ES-I3 (cell line): ENCODE results near the gene VGLL4.
"Not testable (repeated sequence)": the region's sequence is repeated elsewhere in the genome, so short reads cannot be mapped to it uniquely, and the experiment has no call there.

Source experiments
- H3K36me3 ChIP-seq: 2 replicates; pipeline ENCODE4 v1.6.1; 2013; ENCODE audit warnings: mild to moderate bottlenecking, low read length, control low read depth, moderate library complexity; ENCODE audit not compliant: insufficient read depth
- H3K4me1 ChIP-seq: 2 replicates; pipeline ENCODE4 v1.6.1; 2013; ENCODE audit warnings: mild to moderate bottlenecking, control low read depth, low read length; ENCODE audit not compliant: insufficient read depth
- H3K9ac ChIP-seq: 2 replicates; pipeline ENCODE4 v1.6.1; 2013; ENCODE audit warnings: low read depth, mild to moderate bottlenecking, low read length, moderate library complexity
- H3K9me3 ChIP-seq: 2 replicates; pipeline ENCODE4 v1.6.1; 2013; ENCODE audit warnings: mild to moderate bottlenecking, low read length, moderate library complexity; ENCODE audit not compliant: control insufficient read depth, insufficient read depth

Gene VGLL4

GRCh38 chr3:11601446-11602238 is 42.1 kb downstream of the VGLL4 start:
- peak overlapping the region; percentile 17; the same call in 1 of the 2 replicates for H3K9ac ChIP-seq
- H3K9me3 ChIP-seq, result no peaks in the 10 kb centered on the region
- H3K4me1 ChIP-seq, result peaks cover 39% of the 10 kb centered on the region
- no peaks in the 10 kb centered on the region for H3K36me3 ChIP-seq

- no peaks in the 10 kb centered on the region for H3K36me3 ChIP-seq
- H3K9ac ChIP-seq, result peak overlapping the region; percentile 17; the same call in 1 of the 2 replicates
- no peaks in the 10 kb centered on the region for H3K9me3 ChIP-seq
- H3K4me1 ChIP-seq, result peaks cover 39% of the 10 kb centered on the region
These were observed 43.0 kb downstream of the VGLL4 start for GRCh38 chr3:11600501-11601282.

- Histone ChIP-seq H3K36me3 (no peaks in the 10 kb centered on the region), H3K4me1 (peaks cover 38% of the 10 kb centered on the region)
These were observed 47.3 kb downstream of the VGLL4 start for GRCh38 chr3:11596387-11596786.

GRCh38 chr3:11595024-11595423 is 48.7 kb downstream of the VGLL4 start:
- H3K4me1 ChIP-seq, result peaks cover 40% of the 10 kb centered on the region

More at GRCh38 chr3:11596387-11596786, 47.3 kb downstream of the VGLL4 start:
- H3K9me3 ChIP-seq, result no peaks in the 10 kb centered on the region
- no peak overlapping the region for H3K9ac ChIP-seq

GRCh38 chr3:11593318-11594034 is 50.2 kb downstream of the VGLL4 start:
- Histone ChIP-seq H3K36me3 (no peaks in the 10 kb centered on the region), H3K9me3 (no peaks in the 10 kb centered on the region), H3K9ac (no peak overlapping the region; the same call in 1 of the 2 replicates), H3K4me1 (peaks cover 50% of the 10 kb centered on the region)

More at GRCh38 chr3:11595024-11595423, 48.7 kb downstream of the VGLL4 start:
- not testable (repeated sequence) for H3K36me3 ChIP-seq, H3K9ac ChIP-seq, H3K9me3 ChIP-seq

GRCh38 chr3:11592445-11593298 is 51.0 kb downstream of the VGLL4 start:
- no peaks in the 10 kb centered on the region for H3K36me3 ChIP-seq
- peaks cover 53% of the 10 kb centered on the region for H3K4me1 ChIP-seq
- no peak overlapping the region for H3K9ac ChIP-seq
- no peaks in the 10 kb centered on the region for H3K9me3 ChIP-seq

DNA sequence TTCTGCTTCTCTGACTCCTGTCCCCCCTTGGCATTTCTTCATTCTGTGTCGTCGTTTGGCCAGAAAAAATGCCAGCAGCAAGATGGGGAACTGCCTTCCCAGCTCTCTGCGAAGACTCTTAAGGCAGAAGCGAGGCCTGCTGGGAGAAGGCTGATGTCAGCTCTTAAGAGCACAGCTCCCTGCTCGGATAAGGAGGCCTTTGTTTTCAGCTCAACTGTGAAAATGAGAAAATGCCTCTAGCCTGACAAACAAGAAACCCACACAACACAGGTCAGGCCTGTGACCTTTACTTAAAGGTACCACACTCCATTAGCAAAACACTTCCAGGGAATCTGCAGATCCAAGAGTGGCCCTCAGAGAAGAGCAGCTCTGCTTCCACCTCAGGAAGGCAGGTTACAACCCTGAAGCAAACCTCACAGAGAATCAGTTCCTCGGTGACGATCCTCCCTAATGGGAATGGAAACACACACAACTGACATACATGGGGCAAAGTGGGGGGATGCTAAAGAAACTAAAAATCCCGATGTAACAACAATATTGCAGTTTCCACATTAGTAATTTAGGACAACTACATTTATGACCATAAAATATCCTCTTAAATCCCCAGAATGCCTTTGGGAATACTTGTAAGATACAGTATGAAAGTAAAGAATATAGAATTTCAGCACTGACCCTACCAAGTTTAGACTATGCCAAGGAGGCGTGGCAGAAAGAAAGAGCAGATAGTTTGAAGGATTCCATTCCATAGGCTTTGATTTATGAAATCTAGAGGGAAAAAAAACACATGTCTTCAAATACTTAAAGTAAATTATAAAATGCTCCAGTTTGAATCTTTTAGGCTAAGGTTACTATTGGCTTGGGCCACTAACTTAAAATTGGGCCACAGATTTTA is 52.1 kb downstream of the VGLL4 start:
- peaks cover 53% of the 10 kb centered on the region for H3K4me1 ChIP-seq
- H3K9ac ChIP-seq, result no peak overlapping the region
- no peaks in the 10 kb centered on the region for H3K9me3 ChIP-seq
- H3K36me3 ChIP-seq, result no peaks in the 10 kb centered on the region

GRCh38 chr3:11591002-11591355 is 52.7 kb downstream of the VGLL4 start:
- no peaks in the 10 kb centered on the region for H3K36me3 ChIP-seq
- peaks cover 53% of the 10 kb centered on the region for H3K4me1 ChIP-seq
- no peaks in the 10 kb centered on the region for H3K9me3 ChIP-seq
- no peak overlapping the region for H3K9ac ChIP-seq

GRCh38 chr3:11589706-11590105 is 54.0 kb downstream of the VGLL4 start:
- Histone ChIP-seq H3K4me1 (peaks cover 53% of the 10 kb centered on the region), H3K9me3 (no peaks in the 10 kb centered on the region), H3K9ac (no peak overlapping the region), H3K36me3 (no peaks in the 10 kb centered on the region)

DNA sequence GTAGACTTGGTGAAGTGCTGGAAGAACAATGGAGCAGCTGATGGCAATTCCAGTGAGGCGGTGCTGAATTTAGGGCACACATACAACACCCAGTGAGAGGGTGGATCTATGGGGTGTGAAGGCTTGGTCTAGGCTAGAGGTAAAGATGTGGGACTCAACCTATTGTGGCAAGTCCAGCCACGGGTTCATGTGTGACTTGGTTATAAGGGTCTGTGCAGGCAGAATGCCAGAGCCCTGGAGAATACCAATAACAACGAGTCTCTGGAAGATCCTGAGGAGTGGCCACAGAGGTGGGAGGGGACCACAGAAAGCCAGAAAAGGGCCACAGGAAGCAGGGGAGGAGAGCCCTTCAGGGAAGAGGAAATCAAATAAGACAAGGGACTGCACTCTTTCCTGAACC is 55.0 kb downstream of the VGLL4 start:
- no peaks in the 10 kb centered on the region for H3K36me3 ChIP-seq
- H3K9ac ChIP-seq, result no peak overlapping the region
- H3K4me1 ChIP-seq, result peaks cover 48% of the 10 kb centered on the region
- H3K9me3 ChIP-seq, result no peaks in the 10 kb centered on the region

- H3K9ac ChIP-seq, result no peak overlapping the region
- H3K9me3 ChIP-seq, result no peaks in the 10 kb centered on the region
- H3K4me1 ChIP-seq, result peaks cover 46% of the 10 kb centered on the region
- H3K36me3 ChIP-seq, result no peaks in the 10 kb centered on the region
These were observed 55.4 kb downstream of the VGLL4 start for GRCh38 chr3:11588338-11588737.

GRCh38 chr3:11587766-11588165 is 55.9 kb downstream of the VGLL4 start:
- Histone ChIP-seq H3K9ac (no peak overlapping the region), H3K4me1 (peaks cover 46% of the 10 kb centered on the region), H3K9me3 (no peaks in the 10 kb centered on the region), H3K36me3 (no peaks in the 10 kb centered on the region)

DNA sequence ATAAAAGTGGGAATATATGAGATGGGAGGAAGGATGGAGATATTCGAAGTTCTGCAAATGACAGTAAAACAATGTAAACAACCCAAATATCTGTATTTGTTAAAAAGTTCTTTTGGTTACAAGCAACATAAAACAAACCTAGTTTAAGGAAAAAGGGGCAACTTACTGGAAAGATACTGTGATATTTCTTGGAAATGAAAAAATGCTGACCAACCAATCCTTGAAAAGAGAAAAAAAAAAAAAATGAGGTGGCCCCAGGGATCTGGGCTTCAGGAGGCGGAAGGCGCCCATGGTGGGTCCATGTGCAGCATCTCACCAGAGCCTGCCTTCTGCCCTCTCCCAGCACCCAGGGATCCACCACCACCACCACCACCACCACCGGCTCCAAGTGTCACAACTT is 59.1 kb downstream of the VGLL4 start:
- Histone ChIP-seq H3K36me3 (no peaks in the 10 kb centered on the region), H3K9ac (no peak overlapping the region)

More for the DNA sequence above, 59.1 kb downstream of the VGLL4 start:
- H3K4me1 ChIP-seq, result peaks cover 36% of the 10 kb centered on the region
- H3K9me3 ChIP-seq, result no peaks in the 10 kb centered on the region
